ENCODE data around the gene NLGN4X.

NLGN4X gene

GRCh38 chrX:6228720-6229119, at the start of gene NLGN4X:
Gene NLGN4X, minus strand, starts transcription at chrX:6228867. Its CDS starts 77,401 bp downstream, at chrX:6151466.
- peak; percentile 53 for DNase-seq (ENCODE audit: low spot score)

- no peak for DNase-seq (ENCODE audit: low spot score)
Observed at GRCh38 chrX:6266041-6266440, 37.4 kb upstream of the NLGN4X start.

GRCh38 chrX:6262959-6263358, 34.3 kb upstream of the NLGN4X start:
- no peak for DNase-seq (ENCODE audit: low spot score)

GRCh38 chrX:6257025-6257424, 28.4 kb upstream of the NLGN4X start:
- no peak for DNase-seq (ENCODE audit: low spot score)

- DNase-seq (ENCODE audit: low spot score): no peak
Observed at GRCh38 chrX:6244666-6245065, 16.0 kb upstream of the NLGN4X start.

- DNase-seq (ENCODE audit: low spot score): no peak
Observed at GRCh38 chrX:6238576-6238975, 9.9 kb upstream of the NLGN4X start.

- DNase-seq (ENCODE audit: low spot score): no peak
Observed at GRCh38 chrX:6227935-6228334, 732 bp downstream of the NLGN4X start.

GRCh38 chrX:6227453-6227835, 1.2 kb downstream of the NLGN4X start:
- DNase-seq (ENCODE audit: low spot score): no peak

- DNase-seq (ENCODE audit: low spot score): peak; percentile 62
Observed at GRCh38 chrX:6226596-6227452, 1.8 kb downstream of the NLGN4X start.

GRCh38 chrX:6225911-6226595, 2.6 kb downstream of the NLGN4X start:
- DNase-seq (ENCODE audit: low spot score): peak; percentile 64

GRCh38 chrX:6225288-6225910, 3.3 kb downstream of the NLGN4X start:
- DNase-seq (ENCODE audit: low spot score): no peak

GRCh38 chrX:6223516-6223915, 5.2 kb downstream of the NLGN4X start:
- DNase-seq (ENCODE audit: low spot score): no peak

- DNase-seq (ENCODE audit: low spot score): no peak
Observed at GRCh38 chrX:6210230-6210629, 18.4 kb downstream of the NLGN4X start.

- no peak for DNase-seq (ENCODE audit: low spot score)
Observed at GRCh38 chrX:6203462-6204215, 25.0 kb downstream of the NLGN4X start.

GRCh38 chrX:6199486-6199885, 29.2 kb downstream of the NLGN4X start:
- no peak for DNase-seq (ENCODE audit: low spot score)

- no peak for DNase-seq (ENCODE audit: low spot score)
Observed at GRCh38 chrX:6187256-6187655, 41.4 kb downstream of the NLGN4X start.

GRCh38 chrX:6184900-6185515, 43.7 kb downstream of the NLGN4X start:
- DNase-seq (ENCODE audit: low spot score): no peak

GRCh38 chrX:6175914-6176313, 52.8 kb downstream of the NLGN4X start:
- DNase-seq (ENCODE audit: low spot score): no peak

GRCh38 chrX:6170424-6170823, 58.2 kb downstream of the NLGN4X start:
- DNase-seq (ENCODE audit: low spot score): no peak

GRCh38 chrX:6169407-6169806, 59.3 kb downstream of the NLGN4X start:
- no peak for DNase-seq (ENCODE audit: low spot score)

GRCh38 chrX:6163721-6164120, 64.9 kb downstream of the NLGN4X start:
- no peak for DNase-seq (ENCODE audit: low spot score)

GRCh38 chrX:6159468-6159867, 69.2 kb downstream of the NLGN4X start:
- no peak for DNase-seq (ENCODE audit: low spot score)

Data from ecto neural progenitor cell (in vitro differentiated cells).